ENCODE results near the gene INO80E. TPM values are rescaled to one million over a fixed set of nuclear protein-coding genes. Genes with fewer than 3 reads are reported as not detected.

Gene INO80E
- total RNA-seq, 1 experiment from 2014 or later: 94.1 TPM

- peaks cover 22 to 31% of the 10 kb centered on the region in 2 experiments for H3K4me1 Mint-ChIP-seq
Measured at GRCh38 chr16:30033270-30033669, 37.2 kb downstream of the INO80E start.

More at GRCh38 chr16:30033270-30033669, 37.2 kb downstream of the INO80E start:
- Histone ChIP-seq H3K4me1 (ENCODE audit: insufficient read depth, low read length) (peaks cover 3% of the 10 kb centered on the region; the same call in 1 of the 2 replicates), H2BK12ac (ENCODE audit: insufficient read length, low read depth, low read length) (no peak overlapping the region), H2AFZ (ENCODE audit: low read length) (no peak overlapping the region), H3K23me2 (ENCODE audit: insufficient read length, low read depth, low read length, poor library complexity, severe bottlenecking) (peaks cover 20% of the 10 kb centered on the region), H2BK20ac (ENCODE audit: low read depth, low read length, poor library complexity, severe bottlenecking) (no peak overlapping the region), H4K5ac (ENCODE audit: insufficient read length, low read depth, low read length) (no peak overlapping the region), H2BK15ac (ENCODE audit: low read depth, low read length) (no peak overlapping the region), H3K9ac (ENCODE audit: extremely low read depth, insufficient read length, low read length) (no peak overlapping the region), H2BK5ac (ENCODE audit: insufficient read length, low read length) (no peak overlapping the region), H4K91ac (ENCODE audit: insufficient read length, low read depth, low read length) (no peak overlapping the region), H3K79me1 (ENCODE audit: insufficient read depth, low read depth, low read length, poor library complexity, severe bottlenecking) (no peaks in the 10 kb centered on the region), H3K23ac (ENCODE audit: insufficient read length, low read depth, low read length) (no peak overlapping the region), H3K27me3 (ENCODE audit: insufficient read depth, low read length) (no peaks in the 10 kb centered on the region; the same call in 1 of the 2 replicates), H3K18ac (ENCODE audit: insufficient read length, low read depth, low read length) (no peak overlapping the region), H3K9me3 (ENCODE audit: control insufficient read depth, low read depth, low read length) (no peaks in the 10 kb centered on the region), H4K8ac (replicated peaks; ENCODE audit: insufficient read length, low read depth, low read length) (no peak overlapping the region), H3K56ac (ENCODE audit: insufficient read length, low read depth, low read length) (no peak overlapping the region), H3K79me2 (ENCODE audit: insufficient read depth, low read length) (no peaks in the 10 kb centered on the region; the same call in 1 of the 2 replicates), H3T11ph (ENCODE audit: low read length) (no peak overlapping the region), H4K20me1 (ENCODE audit: control insufficient read depth, insufficient read depth, insufficient read length) (no peaks in the 10 kb centered on the region), H3K14ac (ENCODE audit: insufficient read depth, low read length) (no peak overlapping the region), H3K4ac (ENCODE audit: low read depth, low read length) (no peak overlapping the region), H3K27ac (ENCODE audit: insufficient read length, low read depth, low read length) (no peak overlapping the region), H2BK120ac (ENCODE audit: low read depth, low read length, poor library complexity, severe bottlenecking) (no peak overlapping the region), H2AK5ac (ENCODE audit: insufficient read length, low read length) (no peak overlapping the region), H3K4me2 (ENCODE audit: insufficient read depth, insufficient read length, low read length) (no peak overlapping the region)
- TF ChIP-seq CTCF (conservative IDR thresholded peaks at IDR 0.05): no peak
- H3K9me3 Mint-ChIP-seq: no peaks in the 10 kb centered on the region
- H3K27me3 Mint-ChIP-seq (ENCODE audit: low read depth): peaks cover 49% of the 10 kb centered on the region
- WGBS (ENCODE audit: extremely low coverage, insufficient read length, low lambda C conversion rate): no CpG with 5 or more reads among the region's 7 CpGs
- H3K36me3 Mint-ChIP-seq (ENCODE audit: insufficient read depth in 1 of 3, low read depth in 3 of 3): no peaks in the 10 kb centered on the region
- no peak overlapping the region for H3K4me3 Mint-ChIP-seq
- no peak for DNase-seq
- H3K27ac Mint-ChIP-seq: no peak overlapping the region
